Ecto neural progenitor cell (in vitro differentiated cells): ENCODE data around the gene FNDC7.
"Not testable (repeated sequence)": the region's sequence is repeated elsewhere in the genome, so short reads cannot be mapped to it uniquely, and the experiment has no call there.

Experiments
- DNase-seq: peaks from one replicate; pipeline ENCODE4 v3.0.0-alpha.2; 2018; ENCODE audit warnings: low spot score

The FNDC7 gene, protein sequence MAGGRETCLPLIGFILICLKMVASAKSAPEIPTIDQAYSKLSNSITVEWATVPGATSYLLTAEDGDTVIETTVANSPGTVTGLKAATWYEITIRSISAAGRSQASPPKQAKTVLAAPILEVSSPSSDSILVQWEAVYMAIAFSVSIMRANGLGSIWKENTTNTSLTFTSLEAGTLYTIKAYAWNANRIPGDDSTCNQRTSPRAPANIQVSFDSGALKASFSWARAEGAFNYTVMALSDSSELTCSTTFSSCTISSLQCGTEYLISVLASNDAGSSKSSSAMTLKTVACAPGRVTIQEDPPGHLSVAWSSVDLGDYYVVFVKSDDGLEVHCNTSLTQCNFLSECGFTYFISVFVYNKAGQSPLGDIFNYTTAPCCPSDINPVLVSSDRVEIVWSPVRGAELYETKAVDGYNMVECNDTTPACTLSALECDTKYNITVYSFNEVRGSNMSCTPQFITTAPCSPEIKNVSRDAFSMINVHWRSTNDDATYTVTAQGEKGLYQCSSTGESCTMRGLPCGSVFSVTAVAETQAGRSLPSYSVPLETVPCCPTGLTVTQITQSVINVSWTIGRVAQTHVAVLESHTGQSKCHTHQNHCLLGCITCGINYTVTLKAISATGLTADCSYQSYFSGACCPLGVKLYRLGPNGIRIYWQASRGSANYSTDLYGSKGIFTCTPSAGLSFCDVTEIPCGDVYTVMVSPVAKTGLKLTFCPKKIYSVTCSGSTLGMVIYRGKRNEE

DNA sequence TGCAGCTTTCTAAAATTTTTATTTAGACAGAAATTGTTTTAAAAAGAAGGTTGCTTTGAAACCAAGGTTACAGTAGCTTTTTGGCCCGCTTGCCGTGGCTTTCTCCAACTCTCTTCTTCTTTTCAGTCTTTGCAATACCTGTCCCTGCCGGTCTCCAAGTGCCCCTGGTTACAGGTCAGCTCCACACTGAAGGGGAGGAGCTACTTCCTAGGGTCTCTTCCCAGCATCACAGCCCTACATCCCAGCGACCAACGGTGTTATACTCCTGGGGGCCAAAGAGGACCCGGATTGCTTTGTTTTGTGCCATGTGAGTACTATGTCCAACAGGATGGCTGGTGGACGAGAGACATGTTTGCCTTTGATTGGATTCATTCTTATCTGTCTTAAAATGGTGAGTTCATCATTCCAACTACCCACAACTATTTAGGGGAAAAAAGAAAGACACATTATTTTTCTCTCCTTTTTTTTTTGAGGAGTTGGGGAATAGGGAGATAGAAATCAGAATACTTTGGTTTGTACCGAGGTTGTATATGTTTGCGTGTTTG is at the start of gene FNDC7:
Gene FNDC7, plus strand, starts transcription at position 303 of the 545 bp plus-strand sequence. Its CDS starts 26 bp downstream, at position 329.
- DNase-seq, result no peak

DNA sequence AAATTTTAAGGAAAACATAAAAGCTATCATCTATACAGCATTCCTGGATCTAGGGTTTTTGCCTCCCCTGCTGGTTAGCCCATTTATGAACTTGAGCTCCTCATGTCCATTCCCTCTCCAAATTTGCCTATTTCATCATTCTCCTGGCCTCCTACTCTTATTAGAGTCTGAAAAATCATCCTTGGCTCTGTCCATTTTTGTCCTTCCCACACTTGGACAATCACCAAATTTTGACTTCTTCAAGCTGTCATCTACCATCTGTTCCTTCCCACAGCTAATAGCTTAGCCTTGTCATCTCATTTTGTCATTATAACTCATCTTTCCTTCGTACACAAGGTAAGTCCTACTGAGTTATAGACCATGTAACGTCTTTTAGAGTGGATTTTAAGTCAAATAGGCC is 49.6 kb upstream of the FNDC7 start:
- no peak for DNase-seq

DNA sequence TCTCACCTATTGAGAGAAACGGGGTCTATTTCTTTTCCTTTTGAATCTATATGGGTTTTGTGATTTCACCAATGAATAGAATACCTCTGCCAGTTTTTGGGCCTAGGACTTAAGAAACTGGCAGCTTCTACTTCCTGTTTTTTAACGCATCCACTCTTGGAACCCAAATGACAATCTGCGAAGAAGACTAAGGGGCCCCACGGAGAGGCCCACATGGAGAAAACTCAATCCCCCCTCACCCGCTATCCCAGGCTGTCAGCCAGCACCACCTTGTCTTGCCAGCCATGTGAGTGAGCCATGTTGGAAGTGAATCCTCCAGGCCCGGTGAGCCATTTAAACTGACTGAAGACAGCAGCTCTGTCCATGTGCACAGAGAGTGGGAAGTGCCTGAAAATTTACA is 48.2 kb upstream of the FNDC7 start:
- DNase-seq, result no peak

DNA sequence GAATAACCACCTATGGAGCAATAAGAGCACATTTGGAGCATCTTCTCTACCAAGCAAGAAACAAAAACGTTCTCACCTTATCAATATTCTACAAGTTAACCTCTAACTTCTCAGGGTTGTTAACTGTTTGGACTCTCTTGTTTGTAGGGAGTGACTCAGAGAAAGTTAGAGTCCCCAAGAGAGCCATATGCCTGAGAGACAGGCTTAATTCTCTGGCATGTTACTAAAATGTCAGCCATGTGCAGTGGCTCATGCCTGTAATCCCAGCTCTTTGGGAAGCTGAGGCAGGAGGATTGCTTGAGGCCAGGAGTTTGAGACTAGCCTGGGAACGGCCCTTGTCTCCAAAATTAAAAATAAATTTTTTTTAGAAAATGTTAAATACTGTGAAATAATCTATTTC is 47.6 kb upstream of the FNDC7 start:
- no peak for DNase-seq

DNA sequence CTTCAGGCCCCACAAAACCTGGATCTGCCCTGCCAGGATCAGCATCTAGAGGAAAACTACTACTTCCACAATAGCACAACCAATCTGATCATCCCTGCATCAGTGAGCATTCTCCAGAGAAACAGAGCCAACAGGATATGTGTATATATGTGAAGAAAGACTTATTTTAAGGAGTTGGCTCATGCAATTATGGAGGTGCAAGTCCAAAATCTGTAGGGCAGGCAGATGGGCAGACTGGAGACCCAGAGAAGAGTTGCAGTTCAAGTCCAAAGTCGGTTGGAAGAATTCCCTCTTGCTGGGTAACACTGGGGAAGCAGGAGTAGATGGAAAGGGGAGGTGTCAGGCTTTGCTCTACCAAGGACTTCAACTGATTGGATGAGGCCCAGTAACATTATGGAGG is 46.9 kb upstream of the FNDC7 start:
- no peak for DNase-seq

DNA sequence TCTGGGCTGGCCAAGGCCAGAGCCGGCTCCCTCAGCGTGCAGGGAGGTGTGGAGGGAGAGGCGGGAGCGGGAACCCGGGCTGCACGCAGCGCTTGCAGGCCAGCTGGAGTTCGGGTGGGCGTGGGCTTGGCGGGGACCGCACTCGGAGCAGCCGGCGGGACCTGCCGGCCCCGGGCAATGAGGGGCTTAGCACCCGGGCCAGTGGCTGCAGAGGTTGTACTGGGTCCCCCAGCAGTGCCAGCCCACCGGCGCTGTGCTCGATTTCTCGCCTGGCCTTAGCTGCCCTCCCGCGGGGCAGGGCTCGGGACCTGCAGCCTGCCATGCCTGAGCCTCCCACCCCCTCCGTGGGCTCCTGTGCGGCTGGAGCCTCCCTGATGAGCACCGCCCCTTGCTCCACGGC is 45.3 kb upstream of the FNDC7 start:
- DNase-seq, result not testable (repeated sequence)

DNA sequence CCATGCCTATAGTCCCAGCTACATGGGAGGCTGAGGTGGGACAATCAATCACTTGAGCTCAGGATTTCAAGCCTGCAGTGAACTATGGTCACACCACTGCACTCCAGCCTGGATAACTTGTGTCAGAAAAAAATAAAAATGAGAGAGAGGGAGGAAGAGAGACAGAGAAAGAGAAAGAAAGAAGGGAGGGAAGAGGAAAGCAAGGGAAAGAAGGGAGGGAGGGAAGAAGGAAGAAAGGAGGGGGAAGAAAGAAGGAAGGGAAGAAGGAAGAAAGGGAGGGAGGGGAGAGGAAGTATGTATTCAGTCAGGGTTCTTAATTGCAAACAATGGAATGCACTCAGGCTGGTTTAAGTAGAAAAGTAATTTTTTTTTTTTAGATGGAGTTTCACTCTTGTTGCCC is 43.9 kb upstream of the FNDC7 start:
- DNase-seq, result no peak

DNA sequence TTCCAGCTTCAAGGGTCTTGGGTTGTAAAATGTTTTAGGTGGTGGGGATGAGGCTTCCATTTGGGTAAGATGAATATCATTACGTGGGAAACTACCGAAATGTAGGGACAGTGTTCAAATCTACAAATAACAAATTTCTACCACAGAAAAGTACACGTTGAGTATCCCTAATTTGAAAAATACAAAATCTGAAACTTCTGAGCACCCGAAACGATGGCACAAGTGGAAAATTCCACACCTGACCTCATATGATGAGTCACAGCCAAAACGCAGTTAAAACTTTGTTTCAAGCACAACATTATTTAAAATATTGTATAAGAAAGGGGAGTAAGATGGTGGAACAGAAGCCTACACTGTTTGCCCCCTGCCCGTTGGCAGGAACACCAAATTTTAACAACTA is 43.0 kb upstream of the FNDC7 start:
- DNase-seq, result no peak

DNA sequence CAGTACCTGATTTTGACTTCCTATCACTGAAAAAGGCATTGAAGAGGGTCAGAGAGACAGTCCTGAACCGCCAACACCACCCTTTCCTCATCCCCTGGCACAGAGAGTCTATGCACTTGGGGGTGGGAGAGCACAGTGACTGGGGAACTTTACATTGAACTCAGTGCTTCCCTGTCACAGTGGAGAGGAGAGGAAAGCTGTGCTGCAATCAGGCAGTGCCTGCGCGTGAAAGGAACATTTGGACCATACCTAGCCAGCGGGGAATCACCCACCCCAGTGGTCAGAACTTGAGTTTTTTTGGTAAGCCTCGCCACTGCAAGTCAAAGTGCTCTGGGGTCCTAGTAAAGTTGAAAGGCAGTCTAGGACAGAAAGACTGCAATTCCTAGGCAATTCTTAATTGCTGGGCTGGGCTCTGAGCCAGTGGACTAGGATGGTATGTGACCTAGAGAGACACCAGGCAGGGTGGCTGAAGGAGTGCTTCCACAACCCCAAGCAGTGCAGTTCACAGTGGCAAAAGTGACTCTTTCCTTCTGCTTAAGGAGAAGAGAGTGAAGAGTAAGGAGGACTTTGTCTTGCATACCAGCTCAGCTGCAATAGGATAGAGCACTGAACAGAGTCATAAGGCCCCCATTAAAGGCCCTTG is 42.5 kb upstream of the FNDC7 start:
- no peak for DNase-seq

DNA sequence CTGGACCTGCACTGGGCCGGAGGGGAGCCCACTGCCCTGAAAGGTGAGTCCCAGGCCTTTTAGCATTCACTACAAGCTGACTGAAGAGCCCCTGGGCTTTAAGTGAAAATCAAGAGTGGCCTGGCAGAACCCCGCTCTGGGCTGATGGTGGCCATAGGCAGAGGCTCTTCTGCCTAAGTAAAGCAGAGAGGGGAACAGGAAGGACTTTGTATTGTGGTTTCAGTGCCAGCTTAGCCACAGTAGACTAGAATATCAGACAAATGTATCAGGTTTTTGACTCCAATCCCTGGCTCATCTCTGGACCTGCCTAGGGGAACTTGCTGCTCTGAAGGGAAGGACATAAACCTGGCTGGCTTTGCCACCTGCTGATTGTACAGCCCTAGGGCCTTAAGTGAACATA is 41.6 kb upstream of the FNDC7 start:
- DNase-seq, result no peak

DNA sequence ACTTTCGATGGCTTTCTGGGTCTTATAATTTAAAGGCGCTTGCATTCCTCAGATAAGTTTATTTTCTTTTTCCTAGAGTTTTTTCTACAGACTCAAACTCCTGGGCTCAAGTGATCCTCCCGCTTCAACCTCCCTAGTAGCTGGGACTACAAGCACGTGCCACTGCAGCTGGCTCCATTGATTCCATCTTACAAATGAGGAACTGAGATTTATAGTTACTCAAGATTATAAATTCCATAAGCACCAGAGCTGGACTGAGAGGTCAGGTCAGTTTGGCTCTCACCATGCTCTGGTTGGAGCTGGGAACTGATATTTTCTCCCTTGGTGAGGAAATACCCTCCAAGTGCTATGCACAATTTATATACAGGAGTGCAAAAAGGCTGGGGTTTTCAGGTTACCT is 34.0 kb upstream of the FNDC7 start:
- no peak for DNase-seq

DNA sequence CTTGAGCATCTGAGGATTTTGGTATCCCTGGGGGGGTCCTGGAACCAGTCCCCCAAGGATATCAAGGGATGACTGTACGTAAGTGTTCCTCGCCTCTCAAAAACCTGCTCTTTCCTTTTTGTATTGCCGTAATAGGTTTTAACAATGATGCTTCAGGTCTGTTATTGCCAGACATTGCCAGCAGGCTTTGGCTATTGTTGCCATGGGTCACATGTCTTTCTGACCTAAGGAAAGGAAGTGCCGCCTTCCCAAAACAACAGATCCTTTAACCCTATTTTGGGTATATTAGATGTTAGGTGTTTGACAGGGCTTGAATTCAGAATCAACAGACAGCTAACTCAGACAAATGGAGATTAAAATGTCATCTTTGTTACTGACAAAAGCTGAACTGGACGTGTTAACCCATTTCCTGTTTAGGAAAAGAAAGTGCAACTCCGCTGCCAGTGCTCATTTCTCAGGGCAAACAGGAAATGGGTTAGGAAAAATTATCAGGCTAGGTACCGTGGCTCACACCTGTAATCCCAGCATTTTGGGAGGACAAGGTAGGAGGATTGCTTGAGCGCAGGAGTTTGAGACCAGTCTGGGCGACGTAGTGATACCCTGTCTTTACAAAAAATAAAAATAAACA is 33.0 kb upstream of the FNDC7 start:
- no peak for DNase-seq

DNA sequence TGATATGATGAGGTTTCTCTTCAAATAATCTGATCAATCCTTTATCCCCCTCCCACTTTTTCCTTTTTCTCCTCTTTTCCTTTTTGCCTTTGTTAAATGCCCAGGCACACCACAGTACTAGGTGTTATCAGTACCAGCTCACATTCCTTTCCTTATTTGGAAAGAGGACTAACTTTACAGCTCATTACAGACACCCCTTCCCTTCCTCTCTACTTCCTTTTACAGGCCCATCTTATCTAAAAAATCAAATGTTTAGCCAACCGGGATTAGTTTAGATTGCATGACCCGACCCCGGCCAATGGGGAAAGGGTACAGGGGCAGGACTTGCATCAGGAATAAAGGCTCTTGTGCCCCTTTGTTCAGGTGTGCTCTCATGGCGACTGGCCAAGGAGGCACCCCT is 31.0 kb upstream of the FNDC7 start:
- not testable (repeated sequence) for DNase-seq

DNA sequence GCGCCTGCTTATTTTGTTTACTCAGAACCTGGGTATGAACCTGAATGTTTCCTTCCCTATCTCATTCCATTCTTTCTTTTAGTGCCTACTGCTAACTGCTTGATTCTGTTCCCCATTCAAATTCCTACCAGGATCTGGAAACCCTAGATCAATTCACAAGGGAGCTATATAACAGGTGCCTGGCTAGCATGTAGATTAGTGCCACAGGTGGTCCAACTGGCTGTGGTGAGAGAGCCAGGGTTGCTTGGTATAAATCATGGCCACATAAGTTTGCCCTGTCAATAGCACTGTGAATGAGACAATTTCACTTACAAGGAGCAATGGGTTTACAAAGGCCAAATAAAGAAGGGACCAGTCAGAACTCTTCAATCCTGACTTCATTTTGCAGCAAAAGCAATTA is 27.2 kb upstream of the FNDC7 start:
- no peak for DNase-seq

DNA sequence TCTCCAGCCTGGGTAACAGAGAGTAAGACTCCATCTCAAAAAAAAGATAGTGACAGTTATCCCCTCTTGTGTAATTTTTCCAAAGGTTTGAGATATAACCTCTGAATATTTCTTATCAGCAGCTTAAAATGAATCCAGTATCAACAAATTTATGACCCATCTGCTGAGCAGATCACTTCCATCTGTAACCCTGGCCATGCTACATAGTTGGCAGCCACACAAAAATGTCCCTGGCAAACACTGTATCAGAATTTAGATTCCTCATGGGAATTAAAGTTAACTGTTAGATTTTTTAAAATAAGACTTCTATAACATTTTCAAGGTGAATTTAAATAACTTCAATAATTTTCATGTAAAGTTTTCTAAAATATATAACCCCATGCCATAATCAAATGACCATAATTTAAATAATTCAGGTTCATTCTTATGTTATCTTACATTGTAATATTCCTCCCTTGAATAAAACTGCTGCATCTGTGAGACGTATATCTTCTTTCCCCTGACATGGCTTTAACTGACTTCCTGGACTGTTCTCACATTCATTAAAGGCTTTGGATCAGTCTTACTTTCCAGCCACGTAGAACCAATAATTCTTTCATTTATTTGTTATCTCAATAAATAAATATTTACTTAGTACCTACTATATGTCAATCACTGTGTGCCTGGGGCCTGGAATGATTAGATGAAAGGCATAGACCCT is 25.9 kb upstream of the FNDC7 start:
- no peak for DNase-seq

DNA sequence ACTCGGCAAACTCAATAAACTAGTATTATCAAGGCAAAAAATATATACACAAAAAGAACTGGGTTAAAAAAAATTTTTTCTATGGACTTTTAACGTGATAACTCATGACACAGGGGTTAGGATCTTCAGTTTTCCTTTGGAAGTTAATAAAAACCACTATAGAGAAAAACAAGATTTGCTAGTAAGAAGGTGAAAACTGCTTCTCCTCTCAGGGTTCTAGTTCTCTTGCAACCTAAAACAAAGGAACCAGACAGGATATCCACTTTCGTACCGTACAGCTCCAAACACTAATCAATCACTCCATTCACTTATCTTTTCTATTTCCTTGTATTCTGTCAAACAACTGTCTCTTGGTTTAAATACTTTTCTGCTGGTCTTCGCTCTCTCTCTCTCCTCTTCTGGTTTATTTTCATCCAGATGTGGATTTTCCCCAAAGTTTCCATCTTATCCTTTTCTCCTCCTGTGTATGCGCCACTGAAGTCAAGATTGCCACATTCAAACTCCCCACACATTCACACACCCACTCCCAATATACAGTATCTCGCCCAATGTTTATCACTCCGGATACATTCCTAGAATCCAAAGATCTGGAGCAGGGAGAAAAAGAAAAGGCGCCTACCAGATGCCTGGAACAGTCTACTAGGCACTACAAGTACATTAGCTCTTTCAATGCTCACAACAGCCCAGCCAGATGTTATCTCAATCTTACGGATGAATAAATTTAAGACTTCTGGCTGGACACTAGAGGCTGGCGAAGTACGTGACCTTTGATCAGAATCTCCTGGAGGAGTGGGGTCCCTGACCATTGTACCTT is 21.4 kb upstream of the FNDC7 start:
- DNase-seq, result no peak

DNA sequence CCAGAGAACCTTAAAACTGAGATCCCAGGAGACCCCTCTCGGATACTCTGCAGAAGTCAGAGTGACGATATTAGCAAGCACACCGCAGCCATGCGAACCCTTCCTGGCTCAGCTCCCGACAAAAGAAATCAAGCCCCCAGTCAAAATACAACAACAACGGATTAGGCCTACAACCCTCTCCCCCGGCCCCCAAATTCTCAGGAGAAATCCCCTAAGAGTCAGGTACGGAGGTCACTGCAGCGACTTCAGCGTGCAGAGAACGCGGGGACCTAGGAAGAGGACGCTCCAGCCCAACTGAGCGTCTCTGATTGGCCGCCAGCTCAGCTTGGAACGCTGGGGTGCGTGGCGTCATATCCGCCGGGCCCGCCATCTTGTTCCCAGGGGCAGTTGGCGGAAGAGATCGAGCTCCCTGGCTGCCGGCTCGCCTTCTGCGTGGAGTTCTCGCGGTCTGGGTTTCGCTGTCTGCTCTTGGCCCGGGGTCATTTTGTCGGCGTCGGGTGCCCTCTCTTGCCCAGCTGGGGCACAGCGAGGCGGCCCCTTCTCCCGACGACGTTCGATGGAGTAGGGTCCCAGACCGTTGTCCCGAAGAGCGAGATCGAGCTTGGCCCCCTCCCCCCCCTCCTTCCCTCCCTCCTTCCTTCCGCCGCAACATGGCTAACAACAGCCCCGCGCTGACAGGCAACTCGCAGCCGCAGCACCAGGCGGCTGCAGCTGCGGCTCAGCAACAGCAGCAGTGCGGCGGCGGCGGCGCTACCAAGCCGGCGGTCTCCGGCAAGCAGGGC is 20.6 kb upstream of the FNDC7 start, which contains the start of gene PRPF38B:
Gene PRPF38B, plus strand, starts transcription at position 369 of the 782 bp plus-strand sequence. Its CDS starts 282 bp downstream, at position 651.
- peak; percentile 96 for DNase-seq

DNA sequence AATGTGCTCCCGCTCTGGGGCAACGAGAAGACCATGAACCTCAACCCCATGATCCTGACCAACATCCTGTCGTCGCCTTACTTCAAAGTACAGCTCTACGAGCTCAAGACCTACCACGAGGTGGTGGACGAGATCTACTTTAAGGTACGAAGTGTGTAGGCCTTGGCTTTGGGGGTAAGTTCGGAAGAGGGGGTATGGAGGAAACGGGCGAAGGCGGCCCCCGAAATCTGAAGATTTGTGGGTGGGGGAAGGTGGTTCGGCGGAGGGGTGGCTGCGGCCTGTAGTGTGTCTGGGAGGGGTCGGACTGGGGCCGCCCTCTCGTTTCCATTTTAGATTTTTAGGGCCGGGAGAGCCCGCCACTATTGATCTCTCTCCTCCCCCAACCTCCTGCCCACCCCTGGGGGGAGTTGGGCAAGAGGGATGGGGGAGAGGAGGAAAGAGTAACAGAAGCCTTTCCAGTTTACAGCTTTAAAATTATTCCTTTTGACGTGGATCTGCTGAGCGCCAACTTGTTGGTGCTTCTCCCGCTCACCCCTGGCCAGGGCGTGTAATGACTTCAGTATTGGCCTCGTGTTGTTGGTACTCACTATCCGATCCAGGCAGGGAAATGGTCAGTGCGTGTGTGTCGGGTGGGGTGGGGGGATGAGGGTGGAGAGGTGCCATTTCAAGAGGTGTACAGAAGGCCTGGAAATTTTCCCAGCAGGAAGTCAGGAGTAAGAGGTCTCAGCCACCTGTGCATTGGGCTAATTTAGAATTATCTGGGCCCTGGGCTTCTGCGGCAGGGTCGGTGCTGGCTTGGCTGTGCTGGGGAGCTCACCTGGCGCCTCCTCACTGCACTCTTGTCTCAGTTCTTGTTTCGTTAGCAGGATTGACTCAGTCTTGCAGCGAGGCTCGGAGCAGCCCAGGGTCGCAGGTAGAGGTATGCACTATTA is 19.7 kb upstream of the FNDC7 start:
- no peak for DNase-seq

DNA sequence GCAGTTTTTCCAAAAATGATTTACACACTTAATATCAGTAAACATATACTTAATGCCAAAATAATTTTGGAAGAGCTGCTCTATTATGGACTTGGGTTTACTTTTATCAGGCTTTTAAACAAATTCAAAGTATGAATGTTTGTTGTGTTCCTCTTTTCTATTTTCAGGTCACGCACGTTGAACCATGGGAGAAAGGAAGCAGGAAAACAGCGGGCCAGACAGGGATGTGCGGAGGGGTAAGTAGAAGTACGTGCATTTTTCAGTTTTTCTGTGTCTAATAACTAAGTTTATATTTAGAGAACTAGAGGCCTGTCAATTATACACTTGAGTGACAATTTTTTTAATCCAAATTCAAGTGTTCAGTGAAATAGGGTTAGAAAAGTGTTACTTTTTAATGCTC is 17.2 kb upstream of the FNDC7 start:
- DNase-seq, result no peak
